Thyroid gland (tissue), 4 donors: ENCODE results near the gene OTULIN.

Experiments
- CTCF ChIP-seq, 6 experiments: fragments of 200-600 bp in 3 of 6; fragments of 450-650 bp in 3 of 6; sonication (generic) in 3 of 6; IDR thresholded peaks; one replicate each; pipeline ENCODE4 v1.5.1; 2016 to 2019; ENCODE audit warnings: antibody characterized with exemption in 6 of 6, mild to moderate bottlenecking in 2 of 6, inconsistent platforms in 1 of 6, moderate library complexity in 1 of 6
- POLR2A ChIP-seq, 2 donors: fragments of 450-650 bp; IDR thresholded peaks; one replicate each; pipeline ENCODE4 v1.6.1; 2017; ENCODE audit warnings: antibody characterized with exemption in 2 of 2, mild to moderate bottlenecking in 2 of 2, moderate library complexity in 1 of 2

GRCh38 chr5:14712131-14712530 is 47.6 kb downstream of the OTULIN start:
- TF ChIP-seq POLR2A (IDR thresholded peaks at IDR 0.05) (no peak), CTCF (IDR thresholded peaks at IDR 0.05) (no peak)
